ENCODE data around the gene MAEA.

The MAEA gene

GRCh38 chr4:1384675-1385372 is 95.1 kb downstream of the MAEA start:
- no peaks in the 10 kb centered on the region for H3K36me3 ChIP-seq (ENCODE audit: insufficient read depth, low read length)
- TF ChIP-seq CTCF (IDR thresholded peaks at IDR 0.05; ENCODE audit: low read length) (no peak), EZH2 (IDR thresholded peaks at IDR 0.05; ENCODE audit: borderline replicate concordance, low read length) (no peak)
- no peaks in the 10 kb centered on the region for H3K27me3 ChIP-seq (ENCODE audit: insufficient read depth, low read length)
- no peak overlapping the region for H3K27ac ChIP-seq (ENCODE audit: low read depth, low read length, poor library complexity, severe bottlenecking)
- H3K4me1 ChIP-seq (ENCODE audit: insufficient read depth, low read length, severe bottlenecking): no peaks in the 10 kb centered on the region
- no peak overlapping the region for H3K4me2 ChIP-seq (ENCODE audit: low read length)
- H3K79me2 ChIP-seq (ENCODE audit: insufficient read depth, low read length): no peaks in the 10 kb centered on the region
- H3K9ac ChIP-seq (ENCODE audit: low read length): no peak overlapping the region
- H2AFZ ChIP-seq (ENCODE audit: low read length): no peak overlapping the region
- no peaks in the 10 kb centered on the region for H3F3A ChIP-seq (ENCODE audit: insufficient read depth, low read length)
- H3K4me3 ChIP-seq (ENCODE audit: low read depth, low read length, poor library complexity, severe bottlenecking): no peak overlapping the region
- H3K9me2 ChIP-seq (ENCODE audit: low read depth, low read length): no peaks in the 10 kb centered on the region
- no peaks in the 10 kb centered on the region for H3K9me3 ChIP-seq (ENCODE audit: low read length)
- no peaks in the 10 kb centered on the region for H4K20me1 ChIP-seq (ENCODE audit: insufficient read depth, low read length)

GRCh38 chr4:1385373-1386340 is 96.0 kb downstream of the MAEA start:
- Histone ChIP-seq H3K27ac (ENCODE audit: low read depth, low read length, poor library complexity, severe bottlenecking) (no peak overlapping the region), H3K36me3 (ENCODE audit: insufficient read depth, low read length) (no peaks in the 10 kb centered on the region), H3K9me2 (ENCODE audit: low read depth, low read length) (no peaks in the 10 kb centered on the region), H3K4me2 (ENCODE audit: low read length) (no peak overlapping the region), H3K4me1 (ENCODE audit: insufficient read depth, low read length, severe bottlenecking) (no peaks in the 10 kb centered on the region), H3F3A (ENCODE audit: insufficient read depth, low read length) (no peaks in the 10 kb centered on the region), H3K9me3 (ENCODE audit: low read length) (no peaks in the 10 kb centered on the region), H2AFZ (ENCODE audit: low read length) (no peak overlapping the region), H3K9ac (ENCODE audit: low read length) (no peak overlapping the region), H3K27me3 (ENCODE audit: insufficient read depth, low read length) (no peaks in the 10 kb centered on the region), H3K4me3 (ENCODE audit: low read depth, low read length, poor library complexity, severe bottlenecking) (no peak overlapping the region), H4K20me1 (ENCODE audit: insufficient read depth, low read length) (no peaks in the 10 kb centered on the region), H3K79me2 (ENCODE audit: insufficient read depth, low read length) (no peaks in the 10 kb centered on the region)
- no peak for TF ChIP-seq EZH2 (IDR thresholded peaks at IDR 0.05; ENCODE audit: borderline replicate concordance, low read length)

All from OCI-LY1 (cell line).